Measurements from ENCODE around the gene MDK.

The MDK gene

DNA sequence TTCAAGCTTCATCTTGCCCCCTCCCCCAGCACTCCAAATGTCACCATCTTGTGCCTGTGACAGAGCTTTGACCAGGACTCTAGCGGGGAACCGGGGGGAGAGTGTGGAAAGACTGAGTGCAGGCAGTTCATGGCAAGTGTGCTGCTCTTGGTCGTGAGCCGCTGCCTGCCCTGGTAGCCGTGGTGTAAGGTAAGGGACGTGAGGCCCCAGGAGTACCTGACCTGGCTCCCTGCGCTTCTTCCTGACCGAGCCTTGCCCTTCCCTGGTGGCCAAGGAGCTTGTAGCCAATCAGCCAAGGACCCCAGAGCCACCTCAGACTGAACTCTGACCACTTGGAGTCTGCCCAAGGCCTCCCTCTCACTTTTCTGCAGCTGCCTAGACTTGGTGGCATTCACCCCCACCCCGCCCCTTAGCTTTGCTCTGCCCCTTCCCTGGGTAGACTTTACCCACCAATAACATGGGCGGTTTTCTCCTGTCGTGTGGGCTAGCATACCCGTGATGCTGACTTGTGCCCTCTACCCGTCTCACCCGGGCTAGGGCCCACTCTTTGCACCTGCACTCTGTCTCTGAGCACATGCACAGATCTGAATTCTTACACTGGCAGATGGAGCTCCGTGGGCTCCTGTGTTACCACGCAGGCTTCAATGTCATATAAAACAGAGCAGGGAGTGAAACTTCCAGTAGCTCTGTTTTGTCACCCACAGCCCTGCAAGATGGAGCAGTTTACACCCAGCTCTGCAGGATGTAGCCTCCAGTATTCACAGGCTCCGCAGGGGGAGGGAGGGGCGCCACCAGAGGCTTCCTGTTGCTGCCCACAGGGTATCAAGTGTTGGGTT is 32.7 kb upstream of the MDK start:
- no peak for DNase-seq

DNA sequence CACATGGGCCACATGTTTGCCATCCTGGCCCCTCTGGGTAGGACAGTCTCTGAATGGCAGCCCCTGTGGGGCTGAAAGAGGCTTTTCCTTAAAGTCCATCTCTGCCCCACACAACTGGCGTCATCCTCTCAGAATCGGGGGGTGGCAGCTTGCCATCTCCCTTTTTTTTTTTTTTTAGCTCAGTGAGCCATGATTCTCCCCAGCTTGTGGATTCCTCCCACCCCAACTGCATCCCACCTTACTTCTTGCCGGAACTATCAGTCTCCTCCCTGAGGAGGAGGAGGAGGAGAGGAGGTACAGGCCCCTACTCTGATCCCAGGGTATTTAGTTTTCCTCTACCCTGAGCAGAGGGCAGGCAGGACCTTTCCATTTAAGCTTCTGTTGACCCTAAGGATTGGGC is 30.8 kb upstream of the MDK start:
- no peak for DNase-seq

DNA sequence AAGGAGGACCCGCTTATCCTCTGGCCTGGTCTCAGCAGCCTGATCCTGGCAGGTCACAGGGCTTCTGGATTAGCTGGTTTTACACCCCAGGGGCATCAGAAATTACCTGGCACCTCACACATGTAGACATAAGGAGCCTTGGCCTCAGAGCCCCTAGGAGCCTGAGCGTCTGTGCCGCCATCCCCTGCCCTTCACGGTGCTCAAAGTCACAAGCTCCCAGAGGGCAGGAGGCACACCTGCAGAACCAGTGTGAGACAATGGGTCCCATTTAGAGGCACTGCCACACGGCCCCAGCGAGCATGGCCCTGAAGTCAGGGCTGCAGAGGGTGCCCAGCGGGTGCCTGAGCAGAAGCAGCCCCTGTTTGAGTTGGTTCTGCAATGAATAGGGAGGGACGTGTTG is 30.3 kb upstream of the MDK start:
- DNase-seq: no peak

DNA sequence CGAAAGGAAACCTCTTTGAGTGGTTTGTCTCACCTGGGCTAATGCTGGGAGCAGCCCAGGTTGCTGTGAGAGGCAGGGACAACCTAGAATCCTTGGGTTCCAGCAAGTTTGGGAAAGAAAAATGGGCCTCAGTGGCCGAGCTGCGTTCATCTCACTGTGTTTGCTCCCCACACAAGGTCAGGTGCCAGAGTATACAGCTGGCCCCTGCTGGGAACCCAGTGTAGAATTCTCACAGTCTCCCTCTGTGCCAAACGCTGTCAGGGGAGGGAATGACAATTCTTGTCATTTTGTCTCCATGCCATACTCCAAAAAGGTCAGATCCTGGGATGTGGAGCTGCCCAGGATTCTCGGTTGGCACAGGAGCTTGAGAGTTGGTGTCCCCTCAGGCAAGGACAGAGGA is 29.9 kb upstream of the MDK start:
- DNase-seq: no peak

DNA sequence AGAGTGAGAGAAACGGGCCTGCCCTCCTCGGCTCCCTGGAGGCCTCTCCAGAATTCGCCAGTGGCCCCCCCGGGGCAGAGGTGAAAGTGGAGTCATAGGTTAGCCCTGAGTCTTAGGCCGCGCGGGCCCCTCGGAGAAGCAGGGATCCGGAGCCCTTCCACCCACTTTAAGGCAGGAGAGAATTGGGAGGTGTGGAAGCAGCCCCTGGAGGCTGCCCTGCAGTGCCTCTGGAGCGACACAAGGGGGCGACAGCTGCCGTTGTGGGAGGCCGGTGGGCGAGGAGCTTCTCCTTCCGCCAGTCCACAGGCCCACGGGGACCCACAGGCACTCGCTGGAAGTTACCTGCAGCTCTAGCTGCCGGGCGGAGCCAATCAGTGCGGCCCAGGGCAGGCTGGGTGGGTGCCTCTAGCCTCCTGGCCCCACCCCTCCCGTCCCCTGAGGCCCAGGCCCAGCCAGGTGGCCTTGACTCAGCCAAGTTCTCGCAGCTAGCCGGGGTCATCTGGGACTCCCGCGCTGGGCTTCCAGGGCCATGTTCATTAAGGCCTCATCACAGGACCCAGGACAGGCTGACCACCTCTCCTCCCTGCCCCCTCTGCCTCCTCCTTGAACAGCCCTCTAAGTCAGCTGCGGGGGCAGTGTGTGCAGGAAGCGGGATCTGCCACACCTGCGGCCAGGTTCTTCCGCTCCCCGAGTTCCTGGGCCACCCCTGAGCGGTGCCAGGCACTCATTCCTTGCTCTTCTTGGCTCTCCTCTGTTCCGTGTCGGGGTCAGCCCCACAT is 29.2 kb upstream of the MDK start:
- DNase-seq: peak; percentile 38

DNA sequence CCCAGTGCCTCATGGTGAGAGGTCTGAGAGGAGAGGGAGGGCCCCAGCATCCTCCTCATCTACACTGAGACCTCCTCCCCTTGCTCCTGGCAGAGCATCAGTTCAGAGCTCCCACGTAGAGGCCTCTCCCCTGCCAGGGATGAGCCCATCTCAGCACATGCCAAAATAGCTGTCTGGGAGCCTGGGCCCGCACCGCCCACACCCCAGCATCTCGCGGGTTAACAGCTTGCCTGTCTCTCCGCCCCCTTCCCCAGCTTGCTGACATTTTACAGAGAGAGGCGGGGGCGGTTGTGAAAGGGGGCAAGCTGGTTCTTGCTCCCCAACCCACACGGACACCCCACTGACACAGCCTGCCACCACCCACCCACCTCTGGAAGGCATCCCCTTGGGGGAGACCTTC is 27.8 kb upstream of the MDK start:
- no peak for DNase-seq

DNA sequence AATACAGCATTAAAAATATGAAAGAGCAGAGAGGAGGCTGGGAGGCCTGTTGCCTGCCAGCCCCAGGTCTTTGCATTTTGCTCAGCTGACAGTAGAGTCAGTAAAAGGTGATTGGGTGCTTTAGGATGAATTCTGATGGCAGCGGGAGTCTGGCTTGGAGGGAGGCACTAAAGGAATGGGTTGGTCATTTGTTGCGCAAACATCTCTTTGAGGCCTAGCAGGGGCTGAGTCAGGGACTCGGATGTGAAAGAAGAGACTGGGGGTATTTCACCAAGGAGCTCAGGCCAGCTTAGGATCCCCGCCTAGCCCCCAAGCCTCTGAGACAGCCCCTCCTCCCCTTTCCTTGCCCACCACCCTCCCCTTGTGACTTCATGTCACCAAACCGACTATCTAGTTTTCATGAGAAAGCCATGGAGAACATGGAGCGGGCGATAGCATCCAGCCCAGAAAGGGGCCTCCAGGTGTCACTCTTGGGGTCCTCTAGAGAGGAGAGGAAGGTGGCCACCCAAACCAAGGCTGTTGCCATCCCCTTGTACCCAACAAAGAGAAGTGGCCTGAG is 24.5 kb upstream of the MDK start:
- DNase-seq: peak; percentile 58

DNA sequence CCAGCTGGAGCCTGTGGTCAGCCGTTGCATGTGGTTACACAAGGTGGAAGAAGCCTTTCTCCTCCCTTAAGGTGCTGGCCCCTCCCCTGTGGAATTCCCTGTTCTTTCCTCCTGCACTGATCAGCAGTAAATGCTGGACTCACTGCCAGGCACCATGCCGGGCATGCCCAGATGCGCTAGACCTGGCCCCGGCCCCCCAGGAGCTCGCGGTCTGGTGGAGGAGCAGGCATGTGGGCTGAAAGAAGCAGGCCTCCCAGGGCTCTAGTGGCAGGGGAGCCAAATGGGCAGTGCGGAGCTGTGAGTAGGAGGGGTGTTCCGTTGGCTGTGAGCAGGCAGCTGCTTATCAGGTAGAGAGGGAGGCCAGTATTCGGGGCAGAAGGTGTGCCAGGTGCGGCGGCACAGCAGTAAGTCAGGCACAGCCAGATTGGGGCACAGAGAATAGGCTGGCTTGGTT is 24.0 kb upstream of the MDK start:
- no peak for DNase-seq

DNA sequence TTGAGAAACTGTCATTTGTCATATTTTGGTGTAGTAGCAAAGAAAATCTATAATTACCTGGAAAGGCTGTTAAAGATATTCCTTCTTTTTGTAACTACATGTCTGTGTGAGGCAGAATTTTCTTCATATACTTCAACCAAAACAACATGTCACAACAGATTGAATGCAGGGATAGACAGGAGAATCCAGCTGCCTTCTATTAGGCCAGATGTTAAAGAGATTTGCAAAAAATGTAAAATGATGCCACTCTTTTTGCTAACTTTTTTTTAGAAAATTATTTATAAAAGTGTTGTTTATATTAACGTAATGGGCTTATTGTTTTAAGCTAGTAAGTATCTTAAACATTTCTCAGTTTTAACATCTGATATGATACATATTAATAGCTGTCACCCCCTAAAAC is 21.5 kb upstream of the MDK start:
- no peak for DNase-seq

DNA sequence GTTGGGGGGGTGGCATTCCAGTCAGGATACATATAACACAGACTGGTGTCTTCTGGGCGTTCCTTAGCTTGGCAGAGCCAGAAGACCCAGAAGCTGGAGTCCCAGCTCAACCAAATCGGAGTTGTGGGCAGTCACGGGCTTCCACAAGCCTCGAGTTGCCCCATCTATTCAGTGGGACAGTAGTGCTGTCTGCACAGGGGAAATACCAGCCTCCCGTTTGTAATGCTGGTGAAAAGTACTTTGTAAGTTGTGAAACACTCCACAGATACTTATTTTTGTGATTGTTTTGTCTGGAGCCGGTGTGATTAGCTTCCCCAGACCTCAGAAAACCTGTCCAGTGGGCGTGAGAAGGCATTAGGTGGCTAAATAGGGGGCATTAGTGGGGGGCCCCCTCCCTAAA is 20.6 kb upstream of the MDK start:
- DNase-seq: no peak

DNA sequence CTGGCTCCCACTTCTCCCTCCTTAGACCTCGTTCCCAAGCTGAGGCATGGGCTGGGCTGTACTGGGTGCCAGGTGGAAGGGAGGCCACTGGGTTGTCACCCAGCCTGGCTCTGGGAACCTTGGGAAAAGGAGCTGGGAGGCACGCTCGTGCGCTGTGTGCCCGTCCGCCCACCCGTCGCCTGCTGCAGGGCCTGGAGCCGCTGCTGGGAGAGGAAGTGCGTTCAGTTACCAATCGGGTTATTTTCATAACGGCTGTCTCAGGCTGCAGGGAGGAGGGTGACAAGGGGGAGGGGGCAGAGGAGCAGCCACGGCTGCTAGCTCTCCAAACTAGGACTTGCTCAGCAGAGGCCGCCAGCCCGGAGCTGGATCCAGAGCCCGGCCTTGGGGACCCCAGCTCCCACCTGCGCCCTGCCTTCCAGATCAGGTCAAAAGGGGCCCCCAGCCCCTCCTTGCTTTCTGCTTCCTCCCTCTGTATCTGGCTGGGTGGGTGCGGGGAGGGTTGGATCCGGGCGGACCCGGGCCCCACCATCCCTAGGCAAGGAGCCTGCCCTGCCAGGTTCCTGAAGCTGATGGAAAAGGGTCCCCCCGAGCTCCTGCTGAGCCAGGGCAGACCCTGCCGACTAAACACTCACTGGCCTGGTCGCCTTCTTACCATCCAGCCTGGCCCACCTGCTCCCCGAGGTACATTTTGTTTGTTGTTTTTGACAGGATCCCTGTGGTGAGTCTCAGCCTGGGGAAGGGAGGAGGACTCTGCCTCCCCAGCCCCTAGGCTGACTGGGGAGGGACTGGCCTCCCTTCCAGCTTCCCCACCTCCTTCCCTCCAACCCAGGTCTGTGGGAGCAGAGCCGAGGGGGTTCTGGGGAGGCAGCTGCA is 19.9 kb upstream of the MDK start:
- peak; percentile 70 for DNase-seq

DNA sequence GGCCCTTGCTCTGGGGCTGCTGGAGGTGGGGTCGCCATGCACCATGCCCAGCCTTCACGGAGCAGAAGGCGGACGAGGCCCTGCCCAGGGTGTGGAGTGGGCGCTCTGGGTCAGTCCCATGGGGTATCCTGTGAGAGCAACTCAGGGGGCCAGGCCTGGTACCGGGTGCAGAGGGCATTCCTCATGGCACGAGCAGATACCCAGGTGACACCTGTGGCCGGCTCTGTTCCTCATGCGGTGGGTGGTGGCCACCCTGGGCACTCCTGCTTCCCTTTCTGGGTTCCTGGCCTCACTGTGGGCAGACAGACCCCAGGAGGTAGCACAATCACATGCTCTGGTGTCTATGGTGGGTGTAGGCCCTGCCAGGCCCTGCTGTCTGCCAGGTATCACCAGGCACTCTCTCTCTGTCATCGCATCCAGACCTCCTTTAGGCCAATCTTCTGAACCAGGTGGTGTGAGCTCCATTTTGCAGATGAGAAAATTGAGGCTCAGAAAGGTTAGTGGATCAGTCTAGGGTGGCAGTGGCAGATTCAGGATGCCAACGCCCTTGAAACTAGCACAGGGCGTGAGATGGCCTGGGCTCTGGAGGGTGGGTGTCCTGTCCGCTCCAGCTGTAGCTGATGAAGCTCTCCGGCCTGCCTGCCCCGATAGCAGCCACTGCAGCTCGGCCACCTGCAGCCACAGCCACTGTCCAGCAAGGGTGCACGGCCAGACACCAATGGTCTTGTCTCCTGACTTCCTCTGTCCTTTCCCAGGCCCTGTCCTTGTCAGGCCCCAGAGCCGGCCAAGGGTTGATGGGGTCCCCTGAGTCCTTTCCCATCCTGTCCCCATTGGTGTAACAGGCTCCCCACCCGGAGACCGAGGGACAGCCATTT is 19.1 kb upstream of the MDK start:
- no peak for DNase-seq

DNA sequence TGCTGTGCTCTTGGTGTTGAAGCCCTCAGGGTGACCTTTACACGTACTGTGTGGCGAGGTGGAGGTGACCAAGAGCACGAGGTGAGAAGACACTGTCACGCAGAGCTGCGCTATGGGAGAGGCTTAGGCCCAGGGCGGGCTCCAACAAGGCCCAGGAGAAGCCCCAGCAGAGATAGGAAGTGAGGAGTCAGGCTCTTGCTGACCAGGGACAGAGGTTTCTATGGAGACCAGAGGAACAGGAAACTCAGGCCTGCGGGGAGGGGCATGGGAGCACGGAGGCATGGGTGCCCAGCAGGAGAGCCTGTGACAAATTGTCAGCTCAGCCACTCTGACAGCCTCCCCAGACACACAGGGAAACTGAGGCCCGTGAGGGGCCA is 18.4 kb upstream of the MDK start:
- peak; percentile 47 for DNase-seq

DNA sequence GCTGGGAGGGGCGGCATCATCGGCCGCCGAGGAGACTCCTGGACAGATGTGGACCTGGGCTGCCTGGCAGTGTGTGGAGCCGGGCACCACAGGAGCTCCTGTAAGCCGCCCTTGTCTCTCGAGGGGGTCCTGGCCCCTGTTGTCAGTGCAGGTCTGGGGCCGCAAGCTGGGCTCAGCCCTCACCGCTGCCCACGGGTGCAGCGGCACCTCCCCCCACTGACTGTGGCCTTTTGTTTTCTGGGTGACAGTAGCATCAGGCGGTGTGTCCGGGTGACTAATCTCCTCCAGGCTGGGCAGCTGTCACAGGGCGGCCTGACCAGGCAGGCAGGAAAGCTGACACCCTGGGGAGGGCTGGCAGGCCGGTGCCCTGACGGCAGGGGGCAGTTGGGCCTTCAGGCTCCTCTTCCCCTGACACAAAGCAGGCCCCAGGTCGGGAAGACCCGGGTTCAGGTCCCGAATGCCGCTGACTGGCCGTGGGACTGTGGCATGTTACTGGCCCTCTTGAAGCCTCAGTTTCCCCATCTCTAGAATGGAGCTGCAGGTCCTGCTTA is 17.9 kb upstream of the MDK start:
- DNase-seq: no peak

DNA sequence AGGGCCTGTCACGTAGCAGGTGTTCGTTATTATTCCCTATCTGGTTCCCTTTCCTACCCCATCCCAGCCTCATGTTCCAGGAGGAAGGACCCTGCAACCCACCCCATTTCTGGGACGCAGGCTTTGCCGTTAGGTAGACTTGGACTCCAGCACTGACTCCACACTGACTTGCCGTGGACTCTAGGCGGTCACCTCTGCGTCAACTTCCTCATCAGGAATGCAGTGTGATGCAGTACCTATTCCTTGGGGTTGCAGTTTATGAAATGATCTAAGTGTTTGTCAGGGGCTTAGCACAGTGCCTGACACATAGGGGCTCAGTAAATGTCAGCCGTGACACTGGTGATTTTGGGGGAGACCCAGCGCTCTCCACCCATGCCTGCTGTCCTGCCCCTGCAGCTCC is 17.4 kb upstream of the MDK start:
- no peak for DNase-seq

DNA sequence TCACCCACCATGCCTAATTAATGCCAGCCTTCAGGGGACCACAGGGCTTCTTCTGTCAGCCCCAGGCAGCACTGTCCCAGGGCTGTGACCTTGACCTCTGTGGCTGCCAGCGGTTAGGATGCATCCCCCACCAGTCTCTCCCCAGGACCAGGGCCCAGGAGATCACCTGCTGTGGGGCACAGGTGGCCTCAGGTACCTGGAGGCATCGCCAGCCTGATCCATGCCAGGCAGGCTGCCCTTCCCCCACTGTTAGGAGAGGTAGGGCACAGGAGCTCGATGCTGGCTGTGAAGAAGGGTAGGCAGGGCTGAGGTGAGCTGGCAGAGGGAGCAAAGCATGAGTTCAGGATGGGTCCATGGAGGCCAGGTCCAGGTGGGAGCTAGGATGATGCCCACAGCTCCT is 16.7 kb upstream of the MDK start:
- no peak for DNase-seq

DNA sequence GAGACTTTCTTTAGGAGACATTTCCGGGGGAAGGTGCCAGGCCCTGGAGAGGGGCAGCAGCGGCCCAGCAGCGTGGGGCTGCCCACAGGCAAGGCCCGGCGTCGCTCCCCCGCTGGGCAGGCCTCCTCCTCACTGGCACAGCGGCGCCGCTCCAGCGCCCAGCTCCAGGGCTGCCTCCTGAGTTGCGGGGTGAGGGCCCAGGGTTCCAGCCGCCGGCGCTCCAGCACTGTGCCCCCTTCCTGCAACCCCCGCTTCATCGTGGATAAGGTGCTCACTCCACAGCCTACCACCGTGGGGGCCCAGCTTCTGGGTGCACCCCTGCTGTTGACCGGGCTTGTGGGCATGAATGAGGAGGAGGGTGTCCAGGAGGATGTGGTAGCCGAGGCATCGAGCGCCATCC is 15.2 kb upstream of the MDK start:
- no peak for DNase-seq

DNA sequence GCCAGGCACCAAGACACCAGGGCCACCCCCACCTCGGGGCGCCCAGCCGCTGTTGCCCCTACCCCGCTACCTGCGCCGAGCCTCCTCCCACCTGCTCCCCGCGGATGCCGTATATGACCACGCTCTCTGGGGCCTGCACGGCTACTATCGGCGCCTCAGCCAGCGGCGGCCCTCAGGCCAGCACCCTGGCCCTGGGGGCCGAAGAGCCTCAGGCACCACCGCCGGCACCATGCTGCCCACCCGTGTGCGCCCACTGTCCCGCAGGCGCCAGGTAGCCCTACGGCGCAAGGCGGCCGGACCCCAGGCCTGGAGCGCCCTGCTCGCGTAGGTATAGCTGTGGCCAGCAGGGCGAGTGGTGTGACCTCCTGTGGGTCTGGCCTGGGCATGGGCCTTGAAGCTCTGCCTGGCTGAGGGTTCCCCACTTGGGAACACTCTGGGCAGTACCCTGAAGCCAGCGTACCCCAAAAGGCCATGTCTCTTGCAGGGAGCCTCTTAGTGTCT is 14.8 kb upstream of the MDK start:
- no peak for DNase-seq

DNA sequence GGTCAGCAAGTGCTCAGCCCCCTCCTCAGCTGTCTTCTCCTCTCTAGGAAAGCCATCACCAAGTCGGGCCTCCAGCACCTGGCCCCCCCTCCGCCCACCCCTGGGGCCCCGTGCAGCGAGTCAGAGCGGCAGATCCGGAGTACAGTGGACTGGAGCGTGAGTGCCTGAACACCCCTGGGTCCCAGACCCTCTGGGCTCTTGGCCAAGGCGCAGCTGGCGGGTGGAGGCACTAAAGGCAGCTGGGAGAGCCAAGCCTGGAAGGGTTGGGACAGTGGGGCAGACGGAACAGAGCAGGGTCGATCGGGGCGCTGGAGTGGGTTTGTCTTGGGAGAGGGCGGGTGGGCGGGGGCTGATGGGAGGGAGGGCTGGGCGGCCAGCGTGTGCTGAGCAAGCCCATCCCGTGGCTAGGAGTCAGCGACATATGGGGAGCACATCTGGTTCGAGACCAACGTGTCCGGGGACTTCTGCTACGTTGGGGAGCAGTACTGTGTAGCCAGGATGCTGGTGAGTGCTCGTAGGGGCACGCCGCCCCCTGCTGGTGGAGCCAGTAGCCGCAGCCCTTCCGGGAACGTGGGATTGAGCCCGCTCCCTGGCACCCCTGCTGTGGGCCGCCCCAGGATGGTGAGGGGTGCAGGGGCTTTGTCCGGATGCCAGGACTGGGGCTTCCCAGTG is 14.1 kb upstream of the MDK start:
- DNase-seq: peak; percentile 51

DNA sequence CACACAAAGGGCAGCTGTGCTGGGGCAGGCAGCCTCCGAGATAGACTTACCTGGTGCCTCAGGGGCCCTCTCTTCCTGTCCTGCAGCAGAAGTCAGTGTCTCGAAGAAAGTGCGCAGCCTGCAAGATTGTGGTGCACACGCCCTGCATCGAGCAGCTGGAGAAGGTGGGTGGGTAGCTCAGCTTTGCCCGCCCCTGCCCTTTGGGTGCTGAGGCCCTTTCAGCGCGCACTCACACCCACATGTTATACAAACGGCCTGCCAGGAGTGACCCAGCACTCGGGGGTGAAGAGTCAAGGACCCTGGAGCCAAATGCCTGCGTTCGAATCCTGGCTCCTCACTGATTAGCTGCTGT is 13.6 kb upstream of the MDK start:
- no peak for DNase-seq
